Muscle layer of colon (tissue), 2 donors: ENCODE data around the gene CEP170B.
"Not testable (repeated sequence)": the region's sequence is repeated elsewhere in the genome, so short reads cannot be mapped to it uniquely, and the experiment has no call there.

Source experiments
- H3K27ac ChIP-seq: one replicate; pipeline ENCODE4 v1.7.0; 2013; ENCODE audit warnings: low read depth, mild to moderate bottlenecking, low read length, moderate library complexity
- H3K27me3 ChIP-seq, 2 donors: one replicate each; pipeline ENCODE4 v1.7.0; 2013; ENCODE audit warnings: low read length in 2 of 2, mild to moderate bottlenecking in 2 of 2; ENCODE audit not compliant: insufficient read depth in 2 of 2, control insufficient read depth in 1 of 2
- H3K36me3 ChIP-seq: one replicate; pipeline ENCODE4 v1.7.0; 2013; ENCODE audit warnings: mild to moderate bottlenecking, low read length; ENCODE audit not compliant: insufficient read depth
- H3K4me1 ChIP-seq: one replicate; pipeline ENCODE4 v1.7.0; 2013; ENCODE audit warnings: mild to moderate bottlenecking, low read length; ENCODE audit not compliant: insufficient read depth
- H3K4me3 ChIP-seq, 2 donors: one replicate each; pipeline ENCODE4 v1.7.0; 2013; ENCODE audit warnings: low read length in 2 of 2, low read depth in 1 of 2, mild to moderate bottlenecking in 1 of 2, moderate library complexity in 1 of 2
- H3K9ac ChIP-seq: one replicate; pipeline ENCODE4 v1.7.0; 2013; ENCODE audit warnings: low read length
- H3K9me3 ChIP-seq: one replicate; pipeline ENCODE4 v1.7.0; 2013; ENCODE audit warnings: mild to moderate bottlenecking, low read length
- donor health status: abdominal sarcoma.
- donor health status: Adenocarcinoma of cecum.

Gene CEP170B

DNA sequence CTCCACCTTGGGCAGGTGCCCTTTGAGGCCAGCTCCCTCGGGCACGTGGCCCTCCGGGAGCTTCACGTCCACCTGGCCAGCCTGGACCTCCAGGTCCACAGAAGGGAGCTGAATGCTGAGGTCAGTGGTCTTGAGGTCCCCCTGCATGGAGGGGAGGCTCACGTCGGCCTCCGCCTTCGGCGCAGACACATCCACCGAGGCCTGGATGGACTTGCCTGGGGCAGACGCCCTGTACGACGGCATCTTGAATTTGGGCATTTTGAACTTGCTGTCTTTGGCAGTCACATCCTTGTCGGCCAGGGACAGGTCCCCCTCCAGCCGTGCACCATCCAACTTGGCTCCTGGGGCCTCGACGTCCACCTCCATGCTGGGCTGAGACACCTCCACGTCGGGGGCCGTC is 80.2 kb downstream of the CEP170B start:
- H3K27ac ChIP-seq, H3K9me3 ChIP-seq, H3K9ac ChIP-seq, H3K4me3 ChIP-seq, H3K4me1 ChIP-seq, H3K27me3 ChIP-seq: not testable (repeated sequence)
- peaks cover 18% of the 10 kb centered on the region for H3K36me3 ChIP-seq
